B cell (primary cell): ENCODE data around the gene PATZ1. TPM values are rescaled to one million over a fixed set of nuclear protein-coding genes. Genes with fewer than 3 reads are reported as not detected.

Source experiments
- ATAC-seq: fragments of 200-7000 bp; cut with Tn5 transposase; one replicate; pipeline ENCODE4 v1.10.0; 2021; ENCODE audit warnings: low read depth, mild to moderate bottlenecking, moderate number of reproducible peaks, moderate library complexity
- CTCF ChIA-PET: fragments of 350-600 bp; sonication (Branson Sonifier 250); formaldehyde crosslinking; loops from one replicate; lab custom pipeline; 2021; ENCODE audit warnings: antibody characterized with exemption, inconsistent platforms; lab: Charles Lee
- POLR2A ChIA-PET: fragments of 350-600 bp; sonication (Branson Sonifier 250); formaldehyde crosslinking; loops from one replicate; lab custom pipeline; 2021; ENCODE audit warnings: antibody characterized with exemption; lab: Charles Lee
- DNase-seq: peaks from one replicate; pipeline ENCODE4 v3.0.0; 2013
- H2AFZ ChIP-seq: 2 replicates; pipeline ENCODE4 v1.6.1; 2012; ENCODE audit warnings: mild to moderate bottlenecking, low read depth, low read length; ENCODE audit not compliant: insufficient read depth, poor library complexity, severe bottlenecking
- H3K27ac ChIP-seq, 2 donors: 1 replicate in 1 of 2; 2 replicates in 1 of 2; pipeline ENCODE4 v1.5.1; 2012 to 2013; ENCODE audit warnings: low read length in 2 of 2, mild to moderate bottlenecking in 2 of 2, moderate library complexity in 1 of 2
- H3K27me3 ChIP-seq, 4 experiments: fragments of 200-600 bp in 1 of 4; sonication (generic) in 1 of 4; replicated peaks in 1 of 4; 1 replicate in 2 of 4; 2 replicates in 2 of 4; pipeline versions ENCODE4 v1.6.1 to v1.7.0; 2013 to 2016; ENCODE audit warnings: low read length in 3 of 4, mild to moderate bottlenecking in 2 of 4, mixed read lengths in 1 of 4, moderate library complexity in 1 of 4; ENCODE audit not compliant: insufficient read depth in 4 of 4, control insufficient read depth in 3 of 4; ENCODE audit errors: control extremely low read depth in 1 of 4
- H3K36me3 ChIP-seq, 2 experiments: replicated peaks in 1 of 2; 1 replicate in 1 of 2; 2 replicates in 1 of 2; pipeline versions ENCODE4 v1.6.1 to v1.7.1; 2013; ENCODE audit warnings: low read length in 1 of 2; ENCODE audit not compliant: insufficient read depth in 2 of 2, control insufficient read depth in 1 of 2; ENCODE audit errors: control extremely low read depth in 1 of 2, extremely low read depth in 1 of 2
- H3K4me1 ChIP-seq, 2 donors: fragments of 200-600 bp in 1 of 2; sonication (generic) in 1 of 2; 1 replicate in 1 of 2; 2 replicates in 1 of 2; pipeline versions ENCODE4 v1.5.1 to v1.6.1; 2013 to 2017; ENCODE audit warnings: low read length in 2 of 2; ENCODE audit not compliant: control insufficient read depth in 2 of 2, insufficient read depth in 2 of 2
- H3K4me2 ChIP-seq: replicated peaks from 2 replicates; pipeline ENCODE3; 2012; ENCODE audit warnings: mild to moderate bottlenecking, low read depth, low read length; ENCODE audit not compliant: poor library complexity, severe bottlenecking
- H3K4me3 ChIP-seq, 5 experiments: fragments of 200-600 bp in 1 of 5; sonication (generic) in 1 of 5; 1 replicate in 3 of 5; 2 replicates in 2 of 5; pipeline versions ENCODE4 v1.5.1 to v1.7.0; 2011 to 2016; ENCODE audit warnings: low read length in 4 of 5, mild to moderate bottlenecking in 4 of 5, low read depth in 2 of 5, control low read depth in 1 of 5, moderate library complexity in 1 of 5; ENCODE audit not compliant: insufficient read depth in 1 of 5; ENCODE audit errors: control extremely low read depth in 1 of 5, extremely low read depth in 1 of 5
- H3K79me2 ChIP-seq: fragments of 200-600 bp; sonication (generic); one replicate; pipeline ENCODE4 v1.6.0; 2016; ENCODE audit warnings: low read length; ENCODE audit not compliant: control insufficient read depth, insufficient read depth
- H3K9ac ChIP-seq: fragments of 200-600 bp; sonication (generic); 2 replicates; pipeline ENCODE4 v1.6.1; 2017; ENCODE audit warnings: mild to moderate bottlenecking, low read length, moderate library complexity
- H3K9me3 ChIP-seq, 3 donors: one replicate each; pipeline versions ENCODE4 v1.6.1 to v1.7.1; 2013; ENCODE audit warnings: low read length in 2 of 3; ENCODE audit not compliant: control insufficient read depth in 2 of 3, insufficient read depth in 1 of 3; ENCODE audit errors: control extremely low read depth in 1 of 3
- H4K20me1 ChIP-seq: 2 replicates; pipeline ENCODE4 v1.6.0; 2012; ENCODE audit warnings: mild to moderate bottlenecking, low read length; ENCODE audit not compliant: insufficient read depth, control insufficient read depth, poor library complexity, severe bottlenecking
- H3K27ac Mint-ChIP-seq: one replicate; pipeline ENCODE4 v1.8.0; 2021; ENCODE audit warnings: mixed read lengths
- H3K27me3 Mint-ChIP-seq: one replicate; pipeline ENCODE4 v1.8.0; 2021; ENCODE audit warnings: mixed read lengths
- H3K4me1 Mint-ChIP-seq: one replicate; pipeline ENCODE4 v1.8.0; 2021; ENCODE audit warnings: mixed read lengths
- H3K4me3 Mint-ChIP-seq: one replicate; pipeline ENCODE4 v1.8.0; 2021; ENCODE audit warnings: mixed read lengths
- H3K9me3 Mint-ChIP-seq: one replicate; pipeline ENCODE4 v1.8.0; 2022; ENCODE audit warnings: mixed read lengths; ENCODE audit not compliant: insufficient read depth
- EZH2 ChIP-seq: IDR thresholded peaks from 2 replicates; pipeline ENCODE4 v1.6.1; 2012; ENCODE audit warnings: borderline replicate concordance, low read depth, mild to moderate bottlenecking, moderate library complexity, low read length; ENCODE audit not compliant: insufficient read depth, poor library complexity, severe bottlenecking
- WGBS: methylation state at CpG from one replicate; pipeline ENCODE4 v1.1.5; 2013; ENCODE audit warnings: missing lambda C conversion rate; ENCODE audit not compliant: insufficient coverage; 5-methylcytosine and 5-hydroxymethylcytosine counted together
- intact Hi-C: fragments of 100-400 bp; cut with micrococcal nuclease; formaldehyde crosslinking; loops from one replicate; pipeline ENCODE4 v1.10.0; 2022
- polyA plus RNA-seq: library from polyadenylated mRNA; depleted of rRNA; stranded (reverse); fragments of >200 nt; gene quantifications from 2 replicates; pipeline ENCODE4 v1.2.3, GENCODE V29; 2012
- total RNA-seq, 2 donors: library from RNA; stranded (reverse); fragments of 120-200 nt in 1 of 2; gene quantifications; 1 replicate in 1 of 2; 2 replicates in 1 of 2; pipeline versions ENCODE4 v1.2.3 to v1.2.4, GENCODE V29; 2013 to 2022
- TF ChIP-seq, protein P1 (sequence below): fragments of 200-600 bp; IDR thresholded peaks from one replicate; pipeline ENCODE4 v1.8.0; 2022; ENCODE audit warnings: antibody characterized with exemption, mild to moderate bottlenecking

The PATZ1 gene
- total and polyA plus RNA-seq, 2 donors (not counting 1 experiment from before 2014, with no cell fraction given): 35.1 to 47.4 TPM

- Histone ChIP-seq H4K20me1 (no peaks in the 10 kb centered on the region), H3K27me3 (no peaks in the 10 kb centered on the region), H3K9ac (no peak overlapping the region), H3K79me2 (no peaks in the 10 kb centered on the region), H3K27ac (no peak overlapping the region), H3K4me1 (no peaks in the 10 kb centered on the region), H3K36me3 (no peaks in the 10 kb centered on the region), H2AFZ (no peak overlapping the region), H3K4me2 (no peak overlapping the region), H3K4me3 (no peak overlapping the region), H3K9me3 (no peaks in the 10 kb centered on the region)
- Mint-ChIP-seq H3K27me3 (peaks cover 6% of the 10 kb centered on the region), H3K4me1 (no peaks in the 10 kb centered on the region), H3K4me3 (no peak overlapping the region), H3K9me3 (no peaks in the 10 kb centered on the region), H3K27ac (no peak overlapping the region)
- ChIA-PET CTCF (no interaction called here), POLR2A (interaction anchor here (0.6 kb wide), 1 partner anchor 25 kb away, joined by 3 read pairs; no protein-coding TSS in a partner anchor)
- ATAC-seq: no peak
- WGBS: no CpG with 5 or more reads among the region's 1 CpG
- intact Hi-C loops: no loop called here
- TF ChIP-seq EZH2: no peak
- TF ChIP-seq, protein P1, sequence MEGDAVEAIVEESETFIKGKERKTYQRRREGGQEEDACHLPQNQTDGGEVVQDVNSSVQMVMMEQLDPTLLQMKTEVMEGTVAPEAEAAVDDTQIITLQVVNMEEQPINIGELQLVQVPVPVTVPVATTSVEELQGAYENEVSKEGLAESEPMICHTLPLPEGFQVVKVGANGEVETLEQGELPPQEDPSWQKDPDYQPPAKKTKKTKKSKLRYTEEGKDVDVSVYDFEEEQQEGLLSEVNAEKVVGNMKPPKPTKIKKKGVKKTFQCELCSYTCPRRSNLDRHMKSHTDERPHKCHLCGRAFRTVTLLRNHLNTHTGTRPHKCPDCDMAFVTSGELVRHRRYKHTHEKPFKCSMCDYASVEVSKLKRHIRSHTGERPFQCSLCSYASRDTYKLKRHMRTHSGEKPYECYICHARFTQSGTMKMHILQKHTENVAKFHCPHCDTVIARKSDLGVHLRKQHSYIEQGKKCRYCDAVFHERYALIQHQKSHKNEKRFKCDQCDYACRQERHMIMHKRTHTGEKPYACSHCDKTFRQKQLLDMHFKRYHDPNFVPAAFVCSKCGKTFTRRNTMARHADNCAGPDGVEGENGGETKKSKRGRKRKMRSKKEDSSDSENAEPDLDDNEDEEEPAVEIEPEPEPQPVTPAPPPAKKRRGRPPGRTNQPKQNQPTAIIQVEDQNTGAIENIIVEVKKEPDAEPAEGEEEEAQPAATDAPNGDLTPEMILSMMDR: no peak
- DNase-seq: no peak
Measured at GRCh38 chr22:31361743-31362142, 15.6 kb upstream of the PATZ1 start.

GRCh38 chr22:31360029-31360428, 13.9 kb upstream of the PATZ1 start:
- intact Hi-C loops: no loop called here
- peaks cover 6% of the 10 kb centered on the region for H3K27me3 Mint-ChIP-seq
- Histone ChIP-seq H3K27me3 (peaks cover 0 to 3% (median 0%) of the 10 kb centered on the region in 4 experiments), H3K27ac (no peak overlapping the region), H3K9me3 (no peaks in the 10 kb centered on the region), H3K36me3 (no peaks in the 10 kb centered on the region), H3K4me2 (no peak overlapping the region), H3K4me3 (no peak overlapping the region), H3K4me1 (no peaks in the 10 kb centered on the region), H2AFZ (no peak overlapping the region), H4K20me1 (no peaks in the 10 kb centered on the region), H3K9ac (no peak overlapping the region), H3K79me2 (no peaks in the 10 kb centered on the region)
- no peaks in the 10 kb centered on the region for H3K4me1 Mint-ChIP-seq
- ChIA-PET POLR2A (no interaction called here), CTCF (no interaction called here)
- whole genome bisulfite sequencing: 100% methylated on average over 1 of the region's 1 CpG
- DNase-seq (no peak), ATAC-seq (no peak)
- TF ChIP-seq EZH2: no peak
- TF ChIP-seq, protein P1: no peak
- H3K4me3 Mint-ChIP-seq: no peak overlapping the region
- H3K27ac Mint-ChIP-seq: no peak overlapping the region
- H3K9me3 Mint-ChIP-seq: no peaks in the 10 kb centered on the region
